DND-41 (cell line): ENCODE data around the gene PHLPP1.

Experiments used
- ATAC-seq: fragments of 200-7000 bp; cut with Tn5 transposase; 3 replicates; pipeline ENCODE4 v1.9.1; 2021; ENCODE audit warnings: low read depth; ENCODE audit not compliant: insufficient read depth
- DNase-seq: peaks from one replicate; pipeline ENCODE4 v3.0.0-alpha.2; 2020
- H2AFZ ChIP-seq: 2 replicates; pipeline ENCODE4 v1.6.0; 2012; ENCODE audit warnings: low read depth, low read length
- H3K27ac ChIP-seq: 2 replicates; pipeline ENCODE4 v1.5.1; 2012; ENCODE audit warnings: low read length, inconsistent platforms
- H3K27me3 ChIP-seq: fragments of 200-600 bp; sonication (generic); 2 replicates; pipeline ENCODE4 v1.6.0; 2012; ENCODE audit warnings: low read length, mild to moderate bottlenecking, inconsistent platforms; ENCODE audit not compliant: insufficient read depth, poor library complexity
- H3K36me3 ChIP-seq: 2 replicates; pipeline ENCODE4 v1.5.1; 2012; ENCODE audit warnings: low read length, inconsistent platforms; ENCODE audit not compliant: insufficient read depth
- H3K4me1 ChIP-seq: 2 replicates; pipeline ENCODE4 v1.5.1; 2012; ENCODE audit warnings: mild to moderate bottlenecking, low read length; ENCODE audit not compliant: insufficient read depth
- H3K4me2 ChIP-seq: 2 replicates; pipeline ENCODE4 v1.6.0; 2012; ENCODE audit warnings: mild to moderate bottlenecking, moderate library complexity, low read length, inconsistent platforms; ENCODE audit not compliant: insufficient read depth
- H3K4me3 ChIP-seq, 2 experiments: fragments of 200-600 bp in 1 of 2; shearing (Covaris generic) in 1 of 2; 2 replicates each; pipeline ENCODE4 v1.5.1; 2012 to 2016; ENCODE audit warnings: inconsistent platforms in 2 of 2, low read length in 2 of 2, mild to moderate bottlenecking in 2 of 2, low read depth in 1 of 2, moderate library complexity in 1 of 2
- H3K79me2 ChIP-seq: 2 replicates; pipeline ENCODE4 v1.6.0; 2012; ENCODE audit warnings: low read length, inconsistent platforms; ENCODE audit not compliant: insufficient read depth
- H3K9ac ChIP-seq: 2 replicates; pipeline ENCODE4 v1.6.0; 2012; ENCODE audit warnings: low read depth, mild to moderate bottlenecking, inconsistent platforms, low read length, moderate library complexity
- H3K9me3 ChIP-seq: 2 replicates; pipeline ENCODE4 v1.5.1; 2012; ENCODE audit warnings: low read length, moderate library complexity, mild to moderate bottlenecking, inconsistent platforms; ENCODE audit not compliant: insufficient read depth, severe bottlenecking
- H4K20me1 ChIP-seq: 2 replicates; pipeline ENCODE4 v1.6.0; 2012; ENCODE audit warnings: low read length; ENCODE audit not compliant: insufficient read depth
- EZH2 ChIP-seq: IDR thresholded peaks from 3 replicates; pipeline ENCODE4 v1.6.1; 2012; ENCODE audit warnings: borderline replicate concordance, low read depth, mild to moderate bottlenecking, moderate library complexity, low read length, inconsistent platforms; ENCODE audit not compliant: severe bottlenecking
- TF ChIP-seq, protein P1 (sequence below): IDR thresholded peaks from 2 replicates; pipeline ENCODE4 v1.5.1; 2012; ENCODE audit warnings: borderline replicate concordance, low read length, moderate library complexity, mild to moderate bottlenecking; ENCODE audit not compliant: poor library complexity, severe bottlenecking; ENCODE audit errors: extremely low read depth

PHLPP1 gene

DNA sequence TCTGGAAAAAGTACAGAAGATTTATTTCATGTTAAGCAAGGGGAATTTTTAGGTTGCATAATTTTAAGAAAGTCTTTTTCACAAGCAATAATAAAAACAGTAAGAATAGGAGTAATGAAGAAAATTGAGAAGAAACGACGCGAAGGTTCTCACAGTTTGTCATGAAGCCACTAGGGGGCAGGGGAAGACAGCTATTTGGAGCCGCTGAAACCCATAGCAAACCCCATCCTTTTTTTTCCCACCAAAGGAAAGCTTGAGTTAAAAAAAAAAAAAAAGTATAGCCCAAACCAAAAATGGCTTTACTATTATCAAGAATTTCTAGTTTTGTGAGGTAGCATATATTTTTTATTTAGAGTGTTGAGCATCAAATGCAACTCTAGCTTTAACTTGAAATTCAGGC, 300.9 kb downstream of the PHLPP1 start:
- Histone ChIP-seq H3K9me3 (peaks cover 13% of the 10 kb centered on the region), H4K20me1 (no peaks in the 10 kb centered on the region), H3K4me1 (peaks cover 12% of the 10 kb centered on the region), H3K9ac (no peak overlapping the region), H3K27ac (0 out of 2 replicates have a peak overlapping the region, but pooled peaks have one; percentile 22), H3K4me3 (no peak overlapping the region), H2AFZ (no peak overlapping the region), H3K36me3 (no peaks in the 10 kb centered on the region), H3K27me3 (no peaks in the 10 kb centered on the region), H3K4me2 (no peak overlapping the region), H3K79me2 (no peaks in the 10 kb centered on the region)
- TF ChIP-seq, protein P1, sequence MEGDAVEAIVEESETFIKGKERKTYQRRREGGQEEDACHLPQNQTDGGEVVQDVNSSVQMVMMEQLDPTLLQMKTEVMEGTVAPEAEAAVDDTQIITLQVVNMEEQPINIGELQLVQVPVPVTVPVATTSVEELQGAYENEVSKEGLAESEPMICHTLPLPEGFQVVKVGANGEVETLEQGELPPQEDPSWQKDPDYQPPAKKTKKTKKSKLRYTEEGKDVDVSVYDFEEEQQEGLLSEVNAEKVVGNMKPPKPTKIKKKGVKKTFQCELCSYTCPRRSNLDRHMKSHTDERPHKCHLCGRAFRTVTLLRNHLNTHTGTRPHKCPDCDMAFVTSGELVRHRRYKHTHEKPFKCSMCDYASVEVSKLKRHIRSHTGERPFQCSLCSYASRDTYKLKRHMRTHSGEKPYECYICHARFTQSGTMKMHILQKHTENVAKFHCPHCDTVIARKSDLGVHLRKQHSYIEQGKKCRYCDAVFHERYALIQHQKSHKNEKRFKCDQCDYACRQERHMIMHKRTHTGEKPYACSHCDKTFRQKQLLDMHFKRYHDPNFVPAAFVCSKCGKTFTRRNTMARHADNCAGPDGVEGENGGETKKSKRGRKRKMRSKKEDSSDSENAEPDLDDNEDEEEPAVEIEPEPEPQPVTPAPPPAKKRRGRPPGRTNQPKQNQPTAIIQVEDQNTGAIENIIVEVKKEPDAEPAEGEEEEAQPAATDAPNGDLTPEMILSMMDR, result peak; percentile 89
- no peak for TF ChIP-seq EZH2
- ATAC-seq, result peak; percentile 89
- peak; percentile 75 for DNase-seq

DNA sequence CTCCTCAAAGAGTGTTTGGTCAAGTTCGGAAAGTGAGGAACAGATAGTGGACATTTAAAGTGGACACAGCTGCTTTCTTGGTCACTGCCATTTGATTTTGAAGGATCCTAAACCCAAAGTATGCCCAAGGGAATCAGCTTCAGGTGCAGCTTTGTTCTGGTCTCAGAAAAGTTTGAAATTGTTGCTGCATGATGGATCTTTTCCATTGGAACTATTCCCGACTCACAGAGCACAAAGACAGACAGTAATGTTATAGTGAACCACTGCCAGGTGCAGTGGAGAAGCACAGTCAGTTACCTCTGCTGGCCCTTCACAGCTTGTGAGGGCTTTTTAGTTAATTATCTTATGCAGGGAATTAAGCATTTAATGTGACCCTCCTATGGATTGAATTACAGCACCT, 301.7 kb downstream of the PHLPP1 start:
- peak overlapping the region; percentile 57 for H3K27ac ChIP-seq
- H3K9ac ChIP-seq, result no peak overlapping the region
- no peaks in the 10 kb centered on the region for H3K36me3 ChIP-seq
- no peak overlapping the region for H2AFZ ChIP-seq
- no peaks in the 10 kb centered on the region for H4K20me1 ChIP-seq
- H3K4me1 ChIP-seq, result peaks cover 12% of the 10 kb centered on the region
- no peak for ATAC-seq
- no peak overlapping the region for H3K4me2 ChIP-seq
- H3K9me3 ChIP-seq, result peaks cover 13% of the 10 kb centered on the region
- H3K79me2 ChIP-seq, result no peaks in the 10 kb centered on the region
- H3K4me3 ChIP-seq, result no peak overlapping the region
- no peak for DNase-seq
- no peaks in the 10 kb centered on the region for H3K27me3 ChIP-seq
- TF ChIP-seq, protein P1, result no peak
- TF ChIP-seq EZH2, result no peak

GRCh38 chr18:63017977-63018376, 302.6 kb downstream of the PHLPP1 start:
- H2AFZ ChIP-seq, result no peak overlapping the region
- TF ChIP-seq, protein P1, result no peak
- no peak for TF ChIP-seq EZH2
- H3K4me2 ChIP-seq, result no peak overlapping the region
- no peaks in the 10 kb centered on the region for H3K36me3 ChIP-seq
- H3K27ac ChIP-seq, result no peak overlapping the region
- DNase-seq (no peak), ATAC-seq (no peak)
- no peak overlapping the region for H3K4me3 ChIP-seq
- H4K20me1 ChIP-seq, result no peaks in the 10 kb centered on the region
- no peaks in the 10 kb centered on the region for H3K27me3 ChIP-seq
- peaks cover 12% of the 10 kb centered on the region for H3K4me1 ChIP-seq
- H3K9ac ChIP-seq, result no peak overlapping the region
- H3K9me3 ChIP-seq, result peaks cover 13% of the 10 kb centered on the region
- H3K79me2 ChIP-seq, result no peaks in the 10 kb centered on the region
